Breast epithelium (tissue), 4 donors: Measurements from ENCODE around the gene AFF3. TPM values are rescaled to one million over a fixed set of nuclear protein-coding genes. Genes with fewer than 3 reads are reported as not detected.

Experiments used
- DNase-seq, 2 donors: peaks; one replicate each; pipeline ENCODE4 v3.0.0-alpha.2; 2019; ENCODE audit warnings: low spot score in 2 of 2
- H3K27ac ChIP-seq, 2 donors: fragments of 200-600 bp; sonication (generic) in 1 of 2; one replicate each; pipeline ENCODE4 v1.5.1; 2016 to 2019; ENCODE audit warnings: mild to moderate bottlenecking in 1 of 2
- H3K27me3 ChIP-seq, 2 donors: fragments of 200-600 bp; sonication (generic) in 1 of 2; one replicate each; pipeline versions ENCODE4 v1.5.1 to v1.6.0; 2017 to 2019; ENCODE audit warnings: control low read depth in 1 of 2, mild to moderate bottlenecking in 1 of 2
- H3K36me3 ChIP-seq: fragments of 200-600 bp; one replicate; pipeline ENCODE4 v1.5.1; 2019
- H3K4me1 ChIP-seq, 2 donors: fragments of 200-600 bp; sonication (generic); one replicate each; pipeline ENCODE4 v1.5.1; 2016 to 2019; ENCODE audit warnings: control low read depth in 1 of 2
- H3K4me3 ChIP-seq, 3 donors: fragments of 200-600 bp; sonication (generic); 1 replicate in 2 of 3; 2 replicates in 1 of 3; pipeline ENCODE4 v1.5.1; 2016 to 2019; ENCODE audit warnings: mild to moderate bottlenecking in 3 of 3, moderate library complexity in 2 of 3
- H3K9me3 ChIP-seq, 2 donors: fragments of 200-600 bp; sonication (generic) in 1 of 2; one replicate each; pipeline ENCODE4 v1.5.1; 2016 to 2019; ENCODE audit warnings: control low read depth in 1 of 2
- CTCF ChIP-seq, 3 donors: fragments of 450-650 bp; IDR thresholded peaks; one replicate each; pipeline ENCODE4 v1.5.1; 2016 to 2017; ENCODE audit warnings: antibody characterized with exemption in 3 of 3, mild to moderate bottlenecking in 3 of 3, moderate library complexity in 3 of 3
- POLR2A ChIP-seq: fragments of 450-650 bp; IDR thresholded peaks from one replicate; pipeline ENCODE4 v1.6.1; 2016; ENCODE audit warnings: antibody characterized with exemption, mild to moderate bottlenecking, moderate library complexity
- POLR2AphosphoS5 ChIP-seq, 3 donors: sonication (generic); formaldehyde crosslinking; IDR thresholded peaks; one replicate each; pipeline ENCODE4 v1.6.1; 2017; ENCODE audit warnings: antibody characterized with exemption in 3 of 3
- intact Hi-C: fragments of 100-400 bp; cut with DNase I; formaldehyde crosslinking; loops from one replicate; pipeline ENCODE4 v1.15.1; 2023; ENCODE audit warnings: low total_unique reads
- total RNA-seq, 3 donors: library from RNA; depleted of rRNA; stranded (reverse); fragments of >200 nt; gene quantifications; one replicate each; pipeline ENCODE4 v1.1.0, GENCODE V29; 2016

The AFF3 gene
- total RNA-seq, 3 donors from 2014 or later, result 8.2 to 116 (median 63.6) TPM

GRCh38 chr2:99688699-99689098, 453.7 kb downstream of the AFF3 start:
- DNase-seq, result no peak
- intact Hi-C loops, result no loop called here
- H3K36me3 ChIP-seq, result no peaks in the 10 kb centered on the region
- H3K27ac ChIP-seq, result no peak overlapping the region
- H3K9me3 ChIP-seq, result no peaks in the 10 kb centered on the region
- no peaks in the 10 kb centered on the region for H3K4me1 ChIP-seq
- H3K4me3 ChIP-seq, result no peak overlapping the region
- TF ChIP-seq POLR2AphosphoS5 (IDR thresholded peaks at IDR 0.05) (no peak), CTCF (IDR thresholded peaks at IDR 0.05) (no peak), POLR2A (no peak)
- H3K27me3 ChIP-seq, result no peaks in the 10 kb centered on the region

- H3K36me3 ChIP-seq, result no peaks in the 10 kb centered on the region
- H3K4me1 ChIP-seq, result no peaks in the 10 kb centered on the region
- no peaks in the 10 kb centered on the region for H3K27me3 ChIP-seq
- TF ChIP-seq CTCF (IDR thresholded peaks at IDR 0.05) (no peak), POLR2AphosphoS5 (IDR thresholded peaks at IDR 0.05) (no peak), POLR2A (no peak)
- H3K27ac ChIP-seq, result no peak overlapping the region
- intact Hi-C loops, result no loop called here
- no peak overlapping the region for H3K4me3 ChIP-seq
- no peaks in the 10 kb centered on the region for H3K9me3 ChIP-seq
- DNase-seq, result no peak
Measured at GRCh38 chr2:99682275-99683060, 459.9 kb downstream of the AFF3 start.

DNA sequence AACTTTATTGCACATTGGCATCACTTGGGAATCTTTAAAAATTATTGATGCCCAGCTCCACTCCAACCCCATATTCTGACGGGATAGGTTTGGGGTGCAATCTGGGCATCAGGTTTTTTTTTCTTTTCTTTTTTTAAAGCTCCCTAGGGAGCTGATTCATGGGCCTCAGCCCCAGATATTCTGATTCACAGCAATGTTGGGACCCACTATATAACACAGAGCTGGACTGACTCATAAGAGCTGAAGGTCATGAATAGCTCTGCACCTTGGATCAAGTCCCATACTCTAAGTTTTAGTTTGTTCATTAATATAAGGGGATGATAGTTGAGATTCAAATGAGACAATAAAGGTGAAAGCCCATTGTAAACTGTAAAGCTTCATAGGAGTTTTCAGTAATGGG, 461.4 kb downstream of the AFF3 start:
- Histone ChIP-seq H3K36me3 (no peaks in the 10 kb centered on the region), H3K4me1 (no peaks in the 10 kb centered on the region), H3K27ac (no peak overlapping the region), H3K4me3 (no peak overlapping the region), H3K27me3 (no peaks in the 10 kb centered on the region), H3K9me3 (no peaks in the 10 kb centered on the region)
- intact Hi-C loops, result no loop called here
- DNase-seq, result no peak
- TF ChIP-seq POLR2AphosphoS5 (IDR thresholded peaks at IDR 0.05) (no peak), POLR2A (no peak), CTCF (IDR thresholded peaks at IDR 0.05) (no peak)

GRCh38 chr2:99679518-99679917, 462.9 kb downstream of the AFF3 start:
- no peaks in the 10 kb centered on the region for H3K4me1 ChIP-seq
- H3K27me3 ChIP-seq, result no peaks in the 10 kb centered on the region
- TF ChIP-seq POLR2A (no peak), CTCF (IDR thresholded peaks at IDR 0.05) (no peak)
- no peak overlapping the region for H3K4me3 ChIP-seq
- DNase-seq, result no peak
- intact Hi-C loops, result no loop called here
- H3K36me3 ChIP-seq, result no peaks in the 10 kb centered on the region
- H3K9me3 ChIP-seq, result no peaks in the 10 kb centered on the region
- H3K27ac ChIP-seq, result no peak overlapping the region

- H3K4me1 ChIP-seq, result no peaks in the 10 kb centered on the region
- H3K36me3 ChIP-seq, result no peaks in the 10 kb centered on the region
- DNase-seq, result no peak
- TF ChIP-seq POLR2AphosphoS5 (IDR thresholded peaks at IDR 0.05) (no peak), CTCF (IDR thresholded peaks at IDR 0.05) (no peak), POLR2A (no peak)
- H3K27me3 ChIP-seq, result no peaks in the 10 kb centered on the region
- H3K27ac ChIP-seq, result no peak overlapping the region
- no peak overlapping the region for H3K4me3 ChIP-seq
- intact Hi-C loops, result no loop called here
- H3K9me3 ChIP-seq, result no peaks in the 10 kb centered on the region
Measured at GRCh38 chr2:99678625-99679024, 463.8 kb downstream of the AFF3 start.
